ENCODE measurements around the gene LRP2BP. TPM values are rescaled to one million over a fixed set of nuclear protein-coding genes. Genes with fewer than 3 reads are reported as not detected.

Gene LRP2BP
- total RNA-seq, 3 donors from 2014 or later (not counting 1 experiment from before 2014, with no cell fraction given): 1.7 to 2.4 (median 2.2) TPM

- ATAC-seq: no peak
- Histone ChIP-seq H3K4me1 (ENCODE audit: control insufficient read depth, insufficient read depth, low read length) (no peaks in the 10 kb centered on the region), H3K27me3 (ENCODE audit: control insufficient read depth, insufficient read depth, low read length) (no peaks in the 10 kb centered on the region), H3K36me3 (ENCODE audit: control insufficient read depth, insufficient read depth, low read length) (peaks cover 42% of the 10 kb centered on the region), H3K4me3 (ENCODE audit: low read length) (no peak overlapping the region), H3K9me3 (ENCODE audit: control insufficient read depth, insufficient read depth, low read length) (no peaks in the 10 kb centered on the region), H3K27ac (ENCODE audit: low read length) (no peak overlapping the region)
- Mint-ChIP-seq H3K27ac (no peak overlapping the region), H3K4me1 (peaks cover 4 to 6% of the 10 kb centered on the region in 2 donors), H3K36me3 (no peaks in the 10 kb centered on the region), H3K9me3 (no peaks in the 10 kb centered on the region), H3K4me3 (no peak overlapping the region), H3K27me3 (ENCODE audit: low read depth in 2 of 2) (no peaks in the 10 kb centered on the region)
- intact Hi-C loops (cut with micrococcal nuclease): no loop called here
- no peak for DNase-seq
- TF ChIP-seq CTCF (IDR thresholded peaks at IDR 0.05): no peak
Observed at GRCh38 chr4:185416955-185417354, 21.2 kb upstream of the LRP2BP start.

- no peaks in the 10 kb centered on the region for H3K27me3 Mint-ChIP-seq (ENCODE audit: low read depth in 2 of 2)
- WGBS (ENCODE audit: insufficient coverage): over 99% methylated on average over 5 of the region's 5 CpGs
- Histone ChIP-seq H3K4me1 (ENCODE audit: control insufficient read depth, insufficient read depth, low read length) (no peaks in the 10 kb centered on the region), H3K36me3 (ENCODE audit: control insufficient read depth, insufficient read depth, low read length) (peaks cover 43% of the 10 kb centered on the region), H3K9me3 (ENCODE audit: control insufficient read depth, insufficient read depth, low read length) (no peaks in the 10 kb centered on the region), H3K27ac (ENCODE audit: low read length) (no peak overlapping the region), H3K27me3 (ENCODE audit: control insufficient read depth, insufficient read depth, low read length) (no peaks in the 10 kb centered on the region), H3K4me3 (ENCODE audit: low read length) (no peak overlapping the region)
- no peak for TF ChIP-seq CTCF (IDR thresholded peaks at IDR 0.05)
- H3K27ac Mint-ChIP-seq: no peak overlapping the region
- H3K9me3 Mint-ChIP-seq: no peaks in the 10 kb centered on the region
- intact Hi-C loops (cut with micrococcal nuclease): no loop called here
- no peak overlapping the region for H3K4me3 Mint-ChIP-seq
- peaks cover 8% of the 10 kb centered on the region for H3K36me3 Mint-ChIP-seq
- no peak for DNase-seq
- no peaks in the 10 kb centered on the region for H3K4me1 Mint-ChIP-seq
- ATAC-seq: no peak
Observed at GRCh38 chr4:185412412-185412811, 16.7 kb upstream of the LRP2BP start.

- H3K27me3 ChIP-seq (ENCODE audit: control insufficient read depth, insufficient read depth, low read length): no peaks in the 10 kb centered on the region
- ATAC-seq: no peak
- peaks cover 37% of the 10 kb centered on the region for H3K36me3 ChIP-seq (ENCODE audit: control insufficient read depth, insufficient read depth, low read length)
- DNase-seq: no peak
- Mint-ChIP-seq H3K4me3 (no peak overlapping the region), H3K36me3 (peaks cover 8% of the 10 kb centered on the region), H3K27me3 (ENCODE audit: low read depth in 2 of 2) (no peaks in the 10 kb centered on the region), H3K4me1 (no peaks in the 10 kb centered on the region), H3K9me3 (no peaks in the 10 kb centered on the region), H3K27ac (no peak overlapping the region)
- H3K4me1 ChIP-seq (ENCODE audit: control insufficient read depth, insufficient read depth, low read length): no peaks in the 10 kb centered on the region
- TF ChIP-seq CTCF (IDR thresholded peaks at IDR 0.05): no peak
- intact Hi-C loops (cut with micrococcal nuclease): no loop called here
- no peaks in the 10 kb centered on the region for H3K9me3 ChIP-seq (ENCODE audit: control insufficient read depth, insufficient read depth, low read length)
- H3K27ac ChIP-seq (ENCODE audit: low read length): no peak overlapping the region
- H3K4me3 ChIP-seq (ENCODE audit: low read length): no peak overlapping the region
- WGBS (ENCODE audit: insufficient coverage): 57% methylated on average over 3 of the region's 5 CpGs
Observed at GRCh38 chr4:185411849-185412248, 16.1 kb upstream of the LRP2BP start.

- no peak for TF ChIP-seq CTCF (IDR thresholded peaks at IDR 0.05)
- H3K4me1 ChIP-seq (ENCODE audit: control insufficient read depth, insufficient read depth, low read length): no peaks in the 10 kb centered on the region
- H3K27ac Mint-ChIP-seq: no peak overlapping the region
- H3K4me3 Mint-ChIP-seq: no peak overlapping the region
- H3K27me3 ChIP-seq (ENCODE audit: control insufficient read depth, insufficient read depth, low read length): no peaks in the 10 kb centered on the region
- DNase-seq (no peak), ATAC-seq (no peak)
- H3K9me3 ChIP-seq (ENCODE audit: control insufficient read depth, insufficient read depth, low read length): no peaks in the 10 kb centered on the region
- intact Hi-C loops (cut with micrococcal nuclease): no loop called here
- H3K36me3 ChIP-seq (ENCODE audit: control insufficient read depth, insufficient read depth, low read length): peaks cover 20% of the 10 kb centered on the region
- H3K27me3 Mint-ChIP-seq (ENCODE audit: low read depth in 2 of 2): no peaks in the 10 kb centered on the region
- H3K27ac ChIP-seq (ENCODE audit: low read length): no peak overlapping the region
- H3K4me1 Mint-ChIP-seq: no peaks in the 10 kb centered on the region
- no peaks in the 10 kb centered on the region for H3K9me3 Mint-ChIP-seq
- H3K4me3 ChIP-seq (ENCODE audit: low read length): no peak overlapping the region
- WGBS (ENCODE audit: insufficient coverage): 100% methylated on average over 1 of the region's 2 CpGs
- H3K36me3 Mint-ChIP-seq: peaks cover 21% of the 10 kb centered on the region
Observed at GRCh38 chr4:185408432-185408831, 12.7 kb upstream of the LRP2BP start.

All from natural killer cell (primary cell).